Liver (tissue), 9 donors: ENCODE results near the gene ATF5. TPM values are rescaled to one million over a fixed set of nuclear protein-coding genes. Genes with fewer than 3 reads are reported as not detected.

Experiments
- DNase-seq: peaks from one replicate; pipeline ENCODE4 v3.0.0-alpha.2; 2017; ENCODE audit warnings: low spot score
- H3K27ac ChIP-seq, 2 donors: one replicate each; pipeline ENCODE4 v1.7.0; 2013; ENCODE audit warnings: inconsistent platforms in 2 of 2, low read length in 2 of 2, control low read depth in 1 of 2, low read depth in 1 of 2, mild to moderate bottlenecking in 1 of 2
- H3K27me3 ChIP-seq, 4 donors: one replicate each; pipeline versions ENCODE4 v1.6.1 to v1.7.0; 2013; ENCODE audit warnings: low read length in 3 of 4, inconsistent platforms in 1 of 4, mild to moderate bottlenecking in 1 of 4, moderate library complexity in 1 of 4; ENCODE audit not compliant: control insufficient read depth in 4 of 4, insufficient read depth in 4 of 4
- H3K36me3 ChIP-seq, 4 donors: one replicate each; pipeline versions ENCODE4 v1.6.1 to v1.7.0; 2013; ENCODE audit warnings: low read length in 3 of 4, mild to moderate bottlenecking in 3 of 4, low read depth in 1 of 4, moderate library complexity in 1 of 4; ENCODE audit not compliant: control insufficient read depth in 4 of 4, insufficient read depth in 3 of 4
- H3K4me1 ChIP-seq, 4 donors: one replicate each; pipeline versions ENCODE4 v1.6.1 to v1.7.0; 2013; ENCODE audit warnings: low read length in 3 of 4, mild to moderate bottlenecking in 3 of 4, moderate library complexity in 1 of 4; ENCODE audit not compliant: control insufficient read depth in 4 of 4, insufficient read depth in 4 of 4
- H3K4me3 ChIP-seq, 3 donors: one replicate each; pipeline versions ENCODE4 v1.6.1 to v1.7.0; 2013; ENCODE audit warnings: low read length in 3 of 3, control low read depth in 1 of 3, low read depth in 1 of 3, mild to moderate bottlenecking in 1 of 3
- H3K9ac ChIP-seq, 2 donors: one replicate each; pipeline ENCODE4 v1.7.0; 2013; ENCODE audit warnings: low read length in 2 of 2, mild to moderate bottlenecking in 2 of 2, moderate library complexity in 2 of 2, control low read depth in 1 of 2, low read depth in 1 of 2
- H3K9me3 ChIP-seq, 4 donors: one replicate each; pipeline versions ENCODE4 v1.6.1 to v1.7.0; 2013; ENCODE audit warnings: low read length in 3 of 4; ENCODE audit not compliant: control insufficient read depth in 4 of 4
- ATF3 ChIP-seq: IDR thresholded peaks from 2 replicates; pipeline ENCODE4 v1.6.1; 2016; ENCODE audit warnings: antibody characterized with exemption
- CTCF ChIP-seq: fragments of 150-350 bp; IDR thresholded peaks from 2 replicates; pipeline ENCODE4 v1.5.1; 2017; ENCODE audit warnings: improper control_type of control experiment, low read depth, low read length; ENCODE audit not compliant: missing input control
- EGR1 ChIP-seq, 2 donors: IDR thresholded peaks; 2 replicates each; pipeline ENCODE4 v1.6.1; 2016 to 2018; ENCODE audit warnings: antibody characterized with exemption in 2 of 2, low read depth in 2 of 2
- FOXA1 ChIP-seq: IDR thresholded peaks from 2 replicates; pipeline ENCODE4 v1.6.1; 2016; ENCODE audit warnings: antibody characterized with exemption
- FOXA2 ChIP-seq: IDR thresholded peaks from 2 replicates; pipeline ENCODE4 v1.6.1; 2016; ENCODE audit warnings: antibody characterized with exemption
- GABPA ChIP-seq, 2 donors: IDR thresholded peaks in 1 of 2; conservative IDR thresholded peaks in 1 of 2; 2 replicates each; pipeline ENCODE4 v1.6.1; 2016; ENCODE audit warnings: antibody characterized with exemption in 2 of 2, mild to moderate bottlenecking in 1 of 2, moderate library complexity in 1 of 2
- HNF4A ChIP-seq, 2 donors: conservative IDR thresholded peaks; 2 replicates each; pipeline ENCODE4 v1.6.1; 2016; ENCODE audit warnings: antibody characterized with exemption in 2 of 2, mild to moderate bottlenecking in 2 of 2
- HNF4G ChIP-seq: IDR thresholded peaks from 2 replicates; pipeline ENCODE4 v1.6.1; 2016; ENCODE audit warnings: antibody characterized with exemption
- JUND ChIP-seq, 2 donors: IDR thresholded peaks; 2 replicates each; pipeline ENCODE4 v1.6.1; 2016; ENCODE audit warnings: antibody characterized with exemption in 2 of 2
- MAX ChIP-seq: IDR thresholded peaks from 2 replicates; pipeline ENCODE4 v1.6.1; 2016; ENCODE audit warnings: antibody characterized with exemption
- NR2F2 ChIP-seq: IDR thresholded peaks from 2 replicates; pipeline ENCODE4 v1.6.1; 2016; ENCODE audit warnings: antibody characterized with exemption
- RAD21 ChIP-seq, 2 donors: IDR thresholded peaks; 2 replicates each; pipeline ENCODE4 v1.6.1; 2016; ENCODE audit warnings: antibody characterized with exemption in 2 of 2, mild to moderate bottlenecking in 2 of 2
- REST ChIP-seq: IDR thresholded peaks from 2 replicates; pipeline ENCODE4 v1.6.1; 2016; ENCODE audit warnings: antibody characterized with exemption, mild to moderate bottlenecking
- RXRA ChIP-seq, 2 donors: IDR thresholded peaks; 2 replicates each; pipeline ENCODE4 v1.6.1; 2017 to 2018; ENCODE audit warnings: antibody characterized with exemption in 2 of 2, mild to moderate bottlenecking in 1 of 2
- SP1 ChIP-seq: IDR thresholded peaks from 2 replicates; pipeline ENCODE4 v1.6.1; 2018; ENCODE audit warnings: antibody characterized with exemption, mild to moderate bottlenecking
- TAF1 ChIP-seq: conservative IDR thresholded peaks from 2 replicates; pipeline ENCODE4 v1.6.1; 2016; ENCODE audit warnings: antibody characterized with exemption, mild to moderate bottlenecking
- YY1 ChIP-seq: IDR thresholded peaks from 2 replicates; pipeline ENCODE4 v1.6.1; 2016; ENCODE audit warnings: antibody characterized with exemption, mild to moderate bottlenecking
- ZBTB33 ChIP-seq: IDR thresholded peaks from 2 replicates; pipeline ENCODE4 v1.6.1; 2016; ENCODE audit warnings: antibody characterized with exemption
- WGBS: extraction: QIAGEN DNeasy Blood & Tissue Kit; methylation state at CpG from one replicate; pipeline ENCODE4 v1.1.7; 2013; 5-methylcytosine and 5-hydroxymethylcytosine counted together
- polyA plus RNA-seq, 2 donors: library from polyadenylated mRNA; stranded (reverse) in 1 of 2; unstranded in 1 of 2; fragments of 200-250 nt in 1 of 2; fragments of >200 nt in 1 of 2; fragmentation: Nextera tagmentation in 1 of 2; extraction: Ambion mirVana in 1 of 2; gene quantifications; one replicate each; pipeline versions ENCODE4 v1.2.1 to v1.2.3, GENCODE V29; 2013 to 2015
- total RNA-seq, 2 donors: library from RNA; depleted of rRNA; stranded (reverse); fragments of >200 nt; gene quantifications; one replicate each; pipeline ENCODE4 v1.2.3, GENCODE V29; 2014
- donor health status: healthy.
- donor health status: healthy.
- donor health status: healthy.
- donor health status: healthy.
- donor health status: healthy.

ATF5 gene
- total and polyA plus RNA-seq, 4 donors = 42.3 to 2,086 (median 347) TPM

GRCh38 chr19:49949742-49950589 lies 21.0 kb downstream of the ATF5 start:
- H3K9ac ChIP-seq = no peak overlapping the region
- no peak for TF ChIP-seq HNF4A (conservative IDR thresholded peaks at IDR 0.05)
- no peak for TF ChIP-seq RAD21 (IDR thresholded peaks at IDR 0.05)
- no peak for TF ChIP-seq MAX
- no peak for TF ChIP-seq TAF1
- no peaks in the 10 kb centered on the region for H3K9me3 ChIP-seq
- WGBS = 78% methylated on average over 11 of the region's 11 CpGs
- no peaks in the 10 kb centered on the region for H3K36me3 ChIP-seq
- H3K4me3 ChIP-seq = no peak overlapping the region
- no peak overlapping the region for H3K27ac ChIP-seq
- H3K4me1 ChIP-seq = peaks cover 0 to 20% (median 17%) of the 10 kb centered on the region in 4 donors
- no peaks in the 10 kb centered on the region for H3K27me3 ChIP-seq
- DNase-seq = no peak

- no peak for TF ChIP-seq FOXA2
- TF ChIP-seq REST = no peak
- TF ChIP-seq HNF4G = no peak
- TF ChIP-seq CTCF = no peak
- TF ChIP-seq SP1 = no peak
- TF ChIP-seq ATF3 = no peak
- TF ChIP-seq FOXA1 = no peak
- TF ChIP-seq NR2F2 = no peak
- TF ChIP-seq MAX = no peak
- TF ChIP-seq RXRA (IDR thresholded peaks at IDR 0.05) = no peak
- no peak for TF ChIP-seq RAD21 (IDR thresholded peaks at IDR 0.05)
- TF ChIP-seq TAF1 = no peak
- no peak for TF ChIP-seq GABPA (IDR thresholded peaks at IDR 0.05 in 1 of 2, conservative IDR thresholded peaks at IDR 0.05 in 1 of 2)
- TF ChIP-seq EGR1 (IDR thresholded peaks at IDR 0.05; ENCODE audit: low read depth in 2 of 2) = no peak
- TF ChIP-seq YY1 = no peak
- no peak for TF ChIP-seq ZBTB33
- no peak for TF ChIP-seq JUND (IDR thresholded peaks at IDR 0.05)
- TF ChIP-seq HNF4A (conservative IDR thresholded peaks at IDR 0.05) = no peak
- H3K9me3 ChIP-seq = no peaks in the 10 kb centered on the region
- H3K27me3 ChIP-seq = no peaks in the 10 kb centered on the region
- no peak overlapping the region for H3K9ac ChIP-seq
- H3K4me1 ChIP-seq = peaks cover 0 to 18% (median 18%) of the 10 kb centered on the region in 4 donors
- H3K36me3 ChIP-seq = no peaks in the 10 kb centered on the region
- DNase-seq = no peak
- no peak overlapping the region for H3K4me3 ChIP-seq
- H3K27ac ChIP-seq = no peak overlapping the region
- WGBS = 85% methylated on average over 5 of the region's 5 CpGs
These were observed 21.6 kb downstream of the ATF5 start for GRCh38 chr19:49950590-49950948.
